SK-N-SH treated with all-trans-retinoic acid at 6 μM for 48 hours (cell line): ENCODE results near the gene SMC4.
A peak's percentile ranks its signal among the peaks of the same experiment; 100 is the strongest.

Source experiments
- ATAC-seq: fragments of 200-7000 bp; cut with Tn5 transposase; 3 replicates; pipeline ENCODE4 v1.9.1; 2020; ENCODE audit warnings: mild to moderate bottlenecking, moderate library complexity
- ARNTL ChIP-seq: fragments of 450-650 bp; formaldehyde crosslinking; IDR thresholded peaks from 2 replicates; pipeline ENCODE4 v1.5.0; 2020; ENCODE audit warnings: low read depth, mild to moderate bottlenecking, moderate library complexity, borderline replicate concordance
- BACH2 ChIP-seq: fragments of 250-450 bp; sonication (Bioruptor Pico); IDR thresholded peaks from 2 replicates; pipeline ENCODE4 v1.9.0; 2021; ENCODE audit warnings: mild to moderate bottlenecking, borderline replicate concordance
- CREB5 ChIP-seq: fragments of 250-450 bp; sonication (Bioruptor Pico); IDR thresholded peaks from 2 replicates; pipeline ENCODE4 v1.5.1; 2020; ENCODE audit warnings: low read depth, mild to moderate bottlenecking, moderate library complexity
- CSDC2 ChIP-seq: fragments of 250-450 bp; sonication (Bioruptor Pico); IDR thresholded peaks from 2 replicates; pipeline ENCODE4 v1.5.0; 2020; ENCODE audit warnings: mild to moderate bottlenecking, moderate library complexity
- CSRNP3 ChIP-seq: fragments of 250-450 bp; sonication (Bioruptor Pico); IDR thresholded peaks from 2 replicates; pipeline ENCODE4 v1.5.1; 2021; ENCODE audit warnings: mild to moderate bottlenecking, moderate library complexity
- ESRRG ChIP-seq: fragments of 250-450 bp; sonication (Bioruptor Pico); IDR thresholded peaks from 2 replicates; pipeline ENCODE4 v1.6.1; 2021; ENCODE audit warnings: mild to moderate bottlenecking
- ISL1 ChIP-seq: fragments of 250-450 bp; sonication (Bioruptor Pico); IDR thresholded peaks from 2 replicates; pipeline ENCODE4 v2.1.2; 2022; ENCODE audit warnings: mild to moderate bottlenecking, moderate library complexity
- POU6F1 ChIP-seq: fragments of 250-450 bp; sonication (Bioruptor Pico); IDR thresholded peaks from 2 replicates; pipeline ENCODE4 v1.8.0; 2021; ENCODE audit warnings: low read depth, mild to moderate bottlenecking, moderate library complexity, borderline replicate concordance
- PPARA ChIP-seq: fragments of 250-450 bp; sonication (Bioruptor Pico); IDR thresholded peaks from 2 replicates; pipeline ENCODE4 v1.5.0; 2020; ENCODE audit warnings: mild to moderate bottlenecking, borderline replicate concordance
- RARB ChIP-seq: fragments of 250-450 bp; sonication (Bioruptor Pico); IDR thresholded peaks from 2 replicates; pipeline ENCODE4 v1.8.0; 2021; ENCODE audit warnings: mild to moderate bottlenecking, moderate library complexity
- SNAI2 ChIP-seq: fragments of 250-450 bp; sonication (Bioruptor Pico); IDR thresholded peaks from 2 replicates; pipeline ENCODE4 v1.5.0; 2020; ENCODE audit warnings: mild to moderate bottlenecking, moderate library complexity
- TCF4 ChIP-seq: fragments of 250-450 bp; sonication (Bioruptor Pico); IDR thresholded peaks from 2 replicates; pipeline ENCODE4 v1.8.0; 2021; ENCODE audit warnings: mild to moderate bottlenecking, moderate library complexity, borderline replicate concordance
- TOX ChIP-seq: fragments of 250-450 bp; sonication (Bioruptor Pico); IDR thresholded peaks from 2 replicates; pipeline ENCODE4 v1.8.0; 2021; ENCODE audit warnings: mild to moderate bottlenecking, moderate library complexity, borderline replicate concordance
- ZC3H10 ChIP-seq: fragments of 250-450 bp; sonication (Bioruptor Pico); IDR thresholded peaks from 2 replicates; pipeline ENCODE4 v1.5.1; 2021; ENCODE audit warnings: mild to moderate bottlenecking, moderate library complexity
- ZFP3 ChIP-seq: fragments of 250-450 bp; sonication (Bioruptor Pico); IDR thresholded peaks from 2 replicates; pipeline ENCODE4 v1.5.0; 2020; ENCODE audit warnings: mild to moderate bottlenecking, moderate library complexity
- ZFP30 ChIP-seq: fragments of 450-650 bp; formaldehyde crosslinking; IDR thresholded peaks from 2 replicates; pipeline ENCODE4 v1.5.0; 2022; ENCODE audit warnings: mild to moderate bottlenecking, moderate library complexity
- ZNF565 ChIP-seq: fragments of 450-650 bp; formaldehyde crosslinking; conservative IDR thresholded peaks from 2 replicates; pipeline ENCODE4 v1.5.0; 2020; ENCODE audit warnings: low read depth, mild to moderate bottlenecking, moderate library complexity
- ZNF70 ChIP-seq: fragments of 450-650 bp; formaldehyde crosslinking; IDR thresholded peaks from 2 replicates; pipeline ENCODE4 v1.5.0; 2020; ENCODE audit warnings: mild to moderate bottlenecking, moderate library complexity
- TF ChIP-seq, protein P1 (sequence below): fragments of 250-450 bp; sonication (Bioruptor Pico); IDR thresholded peaks from 2 replicates; pipeline ENCODE4 v1.8.0; 2020; ENCODE audit warnings: mild to moderate bottlenecking, moderate library complexity, borderline replicate concordance
- TF ChIP-seq, protein P2 (sequence below): fragments of 250-450 bp; sonication (Bioruptor Pico); IDR thresholded peaks from 2 replicates; pipeline ENCODE4 v1.5.0; 2020; ENCODE audit warnings: mild to moderate bottlenecking, moderate library complexity

Gene SMC4

GRCh38 chr3:160365869-160366522 lies 33.5 kb upstream of the SMC4 start (continued):
- TF ChIP-seq, protein P1, sequence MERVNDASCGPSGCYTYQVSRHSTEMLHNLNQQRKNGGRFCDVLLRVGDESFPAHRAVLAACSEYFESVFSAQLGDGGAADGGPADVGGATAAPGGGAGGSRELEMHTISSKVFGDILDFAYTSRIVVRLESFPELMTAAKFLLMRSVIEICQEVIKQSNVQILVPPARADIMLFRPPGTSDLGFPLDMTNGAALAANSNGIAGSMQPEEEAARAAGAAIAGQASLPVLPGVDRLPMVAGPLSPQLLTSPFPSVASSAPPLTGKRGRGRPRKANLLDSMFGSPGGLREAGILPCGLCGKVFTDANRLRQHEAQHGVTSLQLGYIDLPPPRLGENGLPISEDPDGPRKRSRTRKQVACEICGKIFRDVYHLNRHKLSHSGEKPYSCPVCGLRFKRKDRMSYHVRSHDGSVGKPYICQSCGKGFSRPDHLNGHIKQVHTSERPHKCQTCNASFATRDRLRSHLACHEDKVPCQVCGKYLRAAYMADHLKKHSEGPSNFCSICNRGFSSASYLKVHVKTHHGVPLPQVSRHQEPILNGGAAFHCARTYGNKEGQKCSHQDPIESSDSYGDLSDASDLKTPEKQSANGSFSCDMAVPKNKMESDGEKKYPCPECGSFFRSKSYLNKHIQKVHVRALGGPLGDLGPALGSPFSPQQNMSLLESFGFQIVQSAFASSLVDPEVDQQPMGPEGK (CRISPR knock-in tag): no peak
- TF ChIP-seq ZFP30 (CRISPR knock-in tag) (no peak), TCF4 (CRISPR knock-in tag) (no peak), CSDC2 (CRISPR knock-in tag) (no peak), BACH2 (CRISPR knock-in tag) (no peak)

GRCh38 chr3:160368804-160369203 lies 30.6 kb upstream of the SMC4 start:
- TF ChIP-seq POU6F1 (CRISPR knock-in tag): no peak
- no peak for TF ChIP-seq BACH2 (CRISPR knock-in tag)
- no peak for TF ChIP-seq CSDC2 (CRISPR knock-in tag)
- TF ChIP-seq, protein P2, sequence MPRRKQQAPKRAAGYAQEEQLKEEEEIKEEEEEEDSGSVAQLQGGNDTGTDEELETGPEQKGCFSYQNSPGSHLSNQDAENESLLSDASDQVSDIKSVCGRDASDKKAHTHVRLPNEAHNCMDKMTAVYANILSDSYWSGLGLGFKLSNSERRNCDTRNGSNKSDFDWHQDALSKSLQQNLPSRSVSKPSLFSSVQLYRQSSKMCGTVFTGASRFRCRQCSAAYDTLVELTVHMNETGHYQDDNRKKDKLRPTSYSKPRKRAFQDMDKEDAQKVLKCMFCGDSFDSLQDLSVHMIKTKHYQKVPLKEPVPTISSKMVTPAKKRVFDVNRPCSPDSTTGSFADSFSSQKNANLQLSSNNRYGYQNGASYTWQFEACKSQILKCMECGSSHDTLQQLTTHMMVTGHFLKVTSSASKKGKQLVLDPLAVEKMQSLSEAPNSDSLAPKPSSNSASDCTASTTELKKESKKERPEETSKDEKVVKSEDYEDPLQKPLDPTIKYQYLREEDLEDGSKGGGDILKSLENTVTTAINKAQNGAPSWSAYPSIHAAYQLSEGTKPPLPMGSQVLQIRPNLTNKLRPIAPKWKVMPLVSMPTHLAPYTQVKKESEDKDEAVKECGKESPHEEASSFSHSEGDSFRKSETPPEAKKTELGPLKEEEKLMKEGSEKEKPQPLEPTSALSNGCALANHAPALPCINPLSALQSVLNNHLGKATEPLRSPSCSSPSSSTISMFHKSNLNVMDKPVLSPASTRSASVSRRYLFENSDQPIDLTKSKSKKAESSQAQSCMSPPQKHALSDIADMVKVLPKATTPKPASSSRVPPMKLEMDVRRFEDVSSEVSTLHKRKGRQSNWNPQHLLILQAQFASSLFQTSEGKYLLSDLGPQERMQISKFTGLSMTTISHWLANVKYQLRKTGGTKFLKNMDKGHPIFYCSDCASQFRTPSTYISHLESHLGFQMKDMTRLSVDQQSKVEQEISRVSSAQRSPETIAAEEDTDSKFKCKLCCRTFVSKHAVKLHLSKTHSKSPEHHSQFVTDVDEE (CRISPR knock-in tag): no peak
- TF ChIP-seq ZNF70: no peak
- no peak for TF ChIP-seq ARNTL (CRISPR knock-in tag)
- no peak for TF ChIP-seq SNAI2 (CRISPR knock-in tag)
- no peak for TF ChIP-seq RARB
- TF ChIP-seq ZC3H10: no peak
- TF ChIP-seq TCF4 (CRISPR knock-in tag): no peak
- TF ChIP-seq TOX (CRISPR knock-in tag): no peak
- TF ChIP-seq CREB5 (CRISPR knock-in tag): no peak
- TF ChIP-seq ZFP3 (CRISPR knock-in tag): no peak
- TF ChIP-seq CSRNP3 (CRISPR knock-in tag): no peak
- no peak for TF ChIP-seq ZNF565
- TF ChIP-seq ZFP30 (CRISPR knock-in tag): no peak
- no peak for ATAC-seq

- TF ChIP-seq ESRRG (no peak), ZNF565 (no peak), SNAI2 (CRISPR knock-in tag) (no peak), ISL1 (CRISPR knock-in tag) (peak; percentile 35; the same call in 1 of the 2 replicates), CREB5 (CRISPR knock-in tag) (no peak), ZFP3 (CRISPR knock-in tag) (no peak), PPARA (CRISPR knock-in tag) (no peak)
Measured at GRCh38 chr3:160369784-160370183, 29.7 kb upstream of the SMC4 start.

More at GRCh38 chr3:160369784-160370183, 29.7 kb upstream of the SMC4 start:
- no peak for ATAC-seq
